ENCODE results near the gene CFAP210.

The CFAP210 gene

GRCh38 chr2:169672406-169672805 is 21.8 kb downstream of the CFAP210 start:
- Histone ChIP-seq H3K9me3 (ENCODE audit: control insufficient read depth in 1 of 2, low read length in 2 of 2) (no peaks in the 10 kb centered on the region), H3K36me3 (ENCODE audit: control insufficient read depth in 1 of 2, insufficient read depth in 2 of 2, low read length in 2 of 2) (no peaks in the 10 kb centered on the region), H3K4me1 (ENCODE audit: control insufficient read depth in 1 of 2, insufficient read depth in 2 of 2, low read length in 2 of 2) (no peaks in the 10 kb centered on the region), H3K4me3 (ENCODE audit: low read depth in 1 of 2, low read length in 2 of 2) (no peak overlapping the region), H3K27me3 (ENCODE audit: low read depth, low read length) (no peaks in the 10 kb centered on the region), H3K27ac (ENCODE audit: low read length) (no peak overlapping the region)

DNA sequence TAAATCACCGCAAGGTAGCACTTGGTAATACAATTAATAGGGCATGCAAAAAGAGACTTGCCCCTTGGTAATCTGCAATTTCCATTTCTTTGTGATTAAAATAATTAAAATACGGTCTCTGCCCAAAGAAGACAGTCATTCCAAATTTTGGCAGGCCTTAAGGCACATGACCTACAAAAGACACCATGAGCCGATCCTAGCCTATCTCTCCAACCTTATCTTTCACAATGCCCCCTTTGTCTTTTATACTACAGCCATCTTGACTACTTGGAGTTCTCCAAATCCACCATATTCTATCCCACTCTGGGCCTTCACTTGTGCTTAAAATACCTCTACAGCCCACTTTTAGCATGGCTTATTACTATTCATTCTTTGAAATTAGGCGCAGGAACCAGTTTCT is 23.3 kb downstream of the CFAP210 start:
- Histone ChIP-seq H3K27me3 (ENCODE audit: low read depth, low read length) (no peaks in the 10 kb centered on the region), H3K4me3 (ENCODE audit: low read depth in 1 of 2, low read length in 2 of 2) (no peak overlapping the region)

GRCh38 chr2:169670215-169670651 is 24.0 kb downstream of the CFAP210 start:
- Histone ChIP-seq H3K4me1 (ENCODE audit: control insufficient read depth in 1 of 2, insufficient read depth in 2 of 2, low read length in 2 of 2) (no peaks in the 10 kb centered on the region), H3K27me3 (ENCODE audit: low read depth, low read length) (no peaks in the 10 kb centered on the region), H3K4me3 (ENCODE audit: low read depth in 1 of 2, low read length in 2 of 2) (no peak overlapping the region), H3K27ac (ENCODE audit: low read length) (no peak overlapping the region), H3K36me3 (ENCODE audit: control insufficient read depth in 1 of 2, insufficient read depth in 2 of 2, low read length in 2 of 2) (no peaks in the 10 kb centered on the region), H3K9me3 (ENCODE audit: control insufficient read depth in 1 of 2, low read length in 2 of 2) (no peaks in the 10 kb centered on the region)

More for the DNA sequence above, 23.3 kb downstream of the CFAP210 start:
- H3K9me3 ChIP-seq (ENCODE audit: control insufficient read depth in 1 of 2, low read length in 2 of 2) = no peaks in the 10 kb centered on the region
- no peak overlapping the region for H3K27ac ChIP-seq (ENCODE audit: low read length)
- H3K36me3 ChIP-seq (ENCODE audit: control insufficient read depth in 1 of 2, insufficient read depth in 2 of 2, low read length in 2 of 2) = no peaks in the 10 kb centered on the region
- H3K4me1 ChIP-seq (ENCODE audit: control insufficient read depth in 1 of 2, insufficient read depth in 2 of 2, low read length in 2 of 2) = no peaks in the 10 kb centered on the region

GRCh38 chr2:169667583-169667982 is 26.6 kb downstream of the CFAP210 start:
- no peaks in the 10 kb centered on the region for H3K4me1 ChIP-seq (ENCODE audit: control insufficient read depth in 1 of 2, insufficient read depth in 2 of 2, low read length in 2 of 2)
- H3K9me3 ChIP-seq (ENCODE audit: control insufficient read depth in 1 of 2, low read length in 2 of 2) = no peaks in the 10 kb centered on the region
- no peak overlapping the region for H3K27ac ChIP-seq (ENCODE audit: low read length)
- no peaks in the 10 kb centered on the region for H3K27me3 ChIP-seq (ENCODE audit: low read depth, low read length)
- H3K36me3 ChIP-seq (ENCODE audit: control insufficient read depth in 1 of 2, insufficient read depth in 2 of 2, low read length in 2 of 2) = no peaks in the 10 kb centered on the region
- no peak overlapping the region for H3K4me3 ChIP-seq (ENCODE audit: low read depth in 1 of 2, low read length in 2 of 2)

DNA sequence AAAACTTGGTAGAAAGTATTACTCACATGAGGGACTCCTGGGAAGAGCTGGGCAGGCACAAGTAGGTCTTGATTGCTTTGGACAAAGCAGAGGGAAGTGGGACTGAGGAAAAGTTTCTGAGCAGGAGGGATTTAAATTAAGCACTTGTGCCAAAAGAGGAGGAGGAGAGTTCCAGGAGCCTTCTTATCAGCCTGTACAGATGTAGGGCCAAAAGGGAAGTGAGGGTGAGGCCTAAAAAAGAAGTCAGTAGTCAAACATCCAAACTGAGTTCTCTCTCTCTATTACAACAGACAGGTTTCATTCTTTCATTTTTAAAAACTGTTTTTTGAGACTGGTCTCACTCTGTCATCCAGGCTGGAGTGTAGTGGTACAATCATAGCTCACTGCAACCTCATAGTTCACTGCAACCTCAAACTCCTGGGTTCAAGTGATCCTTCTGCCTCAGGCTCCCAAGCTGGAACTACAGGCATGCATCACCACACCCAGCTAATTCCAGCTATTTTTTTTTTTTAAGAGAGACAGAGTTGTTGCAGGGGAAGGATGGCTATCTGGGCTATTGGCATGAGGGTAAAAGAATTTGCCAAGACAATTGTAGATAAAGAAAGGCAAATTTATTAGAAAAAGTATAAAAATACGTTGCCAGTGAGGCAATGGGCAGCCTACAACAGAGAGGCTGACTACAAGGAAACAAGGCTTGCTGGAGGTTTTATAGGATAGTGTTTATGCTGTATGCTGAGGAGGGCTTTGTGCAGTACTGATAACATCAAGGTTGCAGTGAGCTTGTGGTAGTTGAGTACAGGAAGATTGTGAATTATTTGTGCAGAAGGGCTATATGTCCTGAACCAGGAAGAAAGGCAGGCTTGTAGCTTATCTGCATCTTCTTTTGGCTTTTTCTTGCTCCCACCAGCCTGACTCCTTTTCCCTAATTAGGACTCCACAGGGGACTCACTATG is 29.0 kb downstream of the CFAP210 start:
- no peaks in the 10 kb centered on the region for H3K9me3 ChIP-seq (ENCODE audit: control insufficient read depth in 1 of 2, low read length in 2 of 2)
- no peak overlapping the region for H3K27ac ChIP-seq (ENCODE audit: low read length)
- no peak overlapping the region for H3K4me3 ChIP-seq (ENCODE audit: low read depth in 1 of 2, low read length in 2 of 2)
- no peaks in the 10 kb centered on the region for H3K36me3 ChIP-seq (ENCODE audit: control insufficient read depth in 1 of 2, insufficient read depth in 2 of 2, low read length in 2 of 2)
- no peaks in the 10 kb centered on the region for H3K4me1 ChIP-seq (ENCODE audit: control insufficient read depth in 1 of 2, insufficient read depth in 2 of 2, low read length in 2 of 2)
- no peaks in the 10 kb centered on the region for H3K27me3 ChIP-seq (ENCODE audit: low read depth, low read length)

- H3K27ac ChIP-seq (ENCODE audit: low read length) = no peak overlapping the region
- H3K36me3 ChIP-seq (ENCODE audit: control insufficient read depth in 1 of 2, insufficient read depth in 2 of 2, low read length in 2 of 2) = no peaks in the 10 kb centered on the region
- H3K9me3 ChIP-seq (ENCODE audit: control insufficient read depth in 1 of 2, low read length in 2 of 2) = no peaks in the 10 kb centered on the region
- no peaks in the 10 kb centered on the region for H3K27me3 ChIP-seq (ENCODE audit: low read depth, low read length)
- no peak overlapping the region for H3K4me3 ChIP-seq (ENCODE audit: low read depth in 1 of 2, low read length in 2 of 2)
- H3K4me1 ChIP-seq (ENCODE audit: control insufficient read depth in 1 of 2, insufficient read depth in 2 of 2, low read length in 2 of 2) = no peaks in the 10 kb centered on the region
Measured at GRCh38 chr2:169664600-169664977, 29.6 kb downstream of the CFAP210 start.

- no peaks in the 10 kb centered on the region for H3K27me3 ChIP-seq (ENCODE audit: low read depth, low read length)
- no peaks in the 10 kb centered on the region for H3K9me3 ChIP-seq (ENCODE audit: control insufficient read depth in 1 of 2, low read length in 2 of 2)
- no peaks in the 10 kb centered on the region for H3K36me3 ChIP-seq (ENCODE audit: control insufficient read depth in 1 of 2, insufficient read depth in 2 of 2, low read length in 2 of 2)
- no peak overlapping the region for H3K4me3 ChIP-seq (ENCODE audit: low read depth in 1 of 2, low read length in 2 of 2)
- no peaks in the 10 kb centered on the region for H3K4me1 ChIP-seq (ENCODE audit: control insufficient read depth in 1 of 2, insufficient read depth in 2 of 2, low read length in 2 of 2)
- no peak overlapping the region for H3K27ac ChIP-seq (ENCODE audit: low read length)
Measured at GRCh38 chr2:169663247-169663646, 31.0 kb downstream of the CFAP210 start.

DNA sequence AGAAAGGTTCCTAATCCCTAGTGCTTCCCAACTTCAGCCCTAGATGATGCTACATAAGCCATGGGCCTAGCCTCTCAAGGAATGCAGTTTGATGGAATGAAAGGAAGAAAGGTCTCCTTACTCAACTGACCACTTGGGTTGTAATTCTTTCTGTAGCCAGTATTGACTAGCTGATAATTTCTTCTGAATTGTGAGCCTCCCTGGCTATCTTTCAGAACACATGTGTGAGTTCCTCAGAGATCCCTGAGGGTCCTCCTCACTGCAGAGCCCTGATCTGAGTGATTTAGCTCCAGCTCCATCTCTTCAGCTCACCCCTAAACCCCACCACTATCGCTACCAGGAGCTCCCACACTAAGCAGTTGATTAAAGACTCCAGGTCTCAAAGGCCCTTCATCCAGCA is 31.5 kb downstream of the CFAP210 start:
- Histone ChIP-seq H3K36me3 (ENCODE audit: control insufficient read depth in 1 of 2, insufficient read depth in 2 of 2, low read length in 2 of 2) (no peaks in the 10 kb centered on the region), H3K27me3 (ENCODE audit: low read depth, low read length) (no peaks in the 10 kb centered on the region), H3K4me1 (ENCODE audit: control insufficient read depth in 1 of 2, insufficient read depth in 2 of 2, low read length in 2 of 2) (no peaks in the 10 kb centered on the region), H3K27ac (ENCODE audit: low read length) (no peak overlapping the region), H3K9me3 (ENCODE audit: control insufficient read depth in 1 of 2, low read length in 2 of 2) (no peaks in the 10 kb centered on the region), H3K4me3 (ENCODE audit: low read depth in 1 of 2, low read length in 2 of 2) (no peak overlapping the region)

GRCh38 chr2:169661265-169661664 is 32.9 kb downstream of the CFAP210 start:
- Histone ChIP-seq H3K27ac (ENCODE audit: low read length) (no peak overlapping the region), H3K27me3 (ENCODE audit: low read depth, low read length) (no peaks in the 10 kb centered on the region), H3K4me3 (ENCODE audit: low read depth in 1 of 2, low read length in 2 of 2) (no peak overlapping the region)

DNA sequence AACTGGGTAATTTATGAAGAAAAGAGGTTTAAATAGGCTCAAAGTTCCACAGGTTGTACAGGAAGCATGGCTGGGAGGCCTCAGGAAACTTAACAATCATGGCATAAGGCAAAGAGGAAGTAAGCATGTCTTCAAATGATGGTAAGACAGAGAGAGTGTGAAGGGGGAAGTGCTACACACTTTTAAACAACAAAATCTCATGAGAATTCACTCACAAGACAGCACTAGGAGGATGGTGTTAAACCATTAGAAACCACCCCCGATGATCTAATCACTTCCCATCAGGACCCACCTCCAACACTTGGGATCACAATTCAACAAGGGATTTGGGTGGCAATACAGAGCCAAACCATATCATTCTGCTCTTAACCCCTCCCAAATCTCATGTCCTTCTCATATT is 34.9 kb downstream of the CFAP210 start:
- H3K27me3 ChIP-seq (ENCODE audit: low read depth, low read length) = no peaks in the 10 kb centered on the region
- no peak overlapping the region for H3K27ac ChIP-seq (ENCODE audit: low read length)
- no peaks in the 10 kb centered on the region for H3K9me3 ChIP-seq (ENCODE audit: control insufficient read depth in 1 of 2, low read length in 2 of 2)

More at GRCh38 chr2:169661265-169661664, 32.9 kb downstream of the CFAP210 start:
- H3K36me3 ChIP-seq (ENCODE audit: control insufficient read depth in 1 of 2, insufficient read depth in 2 of 2, low read length in 2 of 2) = no peaks in the 10 kb centered on the region
- no peaks in the 10 kb centered on the region for H3K9me3 ChIP-seq (ENCODE audit: control insufficient read depth in 1 of 2, low read length in 2 of 2)
- H3K4me1 ChIP-seq (ENCODE audit: control insufficient read depth in 1 of 2, insufficient read depth in 2 of 2, low read length in 2 of 2) = no peaks in the 10 kb centered on the region

DNA sequence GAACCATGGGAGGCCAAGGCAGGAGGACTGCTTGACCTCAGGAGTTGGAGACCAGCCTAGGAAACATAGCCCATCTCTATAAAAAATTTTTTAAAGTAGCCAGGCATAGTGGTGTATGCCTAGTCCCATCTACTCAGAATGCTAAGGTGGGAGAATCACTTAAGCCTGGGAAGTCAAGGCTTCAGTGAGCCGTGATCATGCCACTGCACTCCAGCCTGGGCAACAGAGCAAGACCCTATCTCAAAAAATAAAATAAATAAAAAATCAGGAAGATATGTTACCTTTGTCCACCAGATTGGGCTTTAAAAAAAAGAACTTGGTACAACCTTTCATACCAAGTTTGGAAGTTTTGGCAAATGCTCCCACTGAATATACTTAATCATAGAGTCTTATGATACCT is 35.3 kb downstream of the CFAP210 start:
- Histone ChIP-seq H3K9me3 (ENCODE audit: control insufficient read depth in 1 of 2, low read length in 2 of 2) (no peaks in the 10 kb centered on the region), H3K36me3 (ENCODE audit: control insufficient read depth in 1 of 2, insufficient read depth in 2 of 2, low read length in 2 of 2) (no peaks in the 10 kb centered on the region), H3K4me3 (ENCODE audit: low read depth in 1 of 2, low read length in 2 of 2) (no peak overlapping the region), H3K27ac (ENCODE audit: low read length) (no peak overlapping the region), H3K27me3 (ENCODE audit: low read depth, low read length) (no peaks in the 10 kb centered on the region), H3K4me1 (ENCODE audit: control insufficient read depth in 1 of 2, insufficient read depth in 2 of 2, low read length in 2 of 2) (no peaks in the 10 kb centered on the region)

More for the DNA sequence above, 34.9 kb downstream of the CFAP210 start:
- Histone ChIP-seq H3K4me3 (ENCODE audit: low read depth in 1 of 2, low read length in 2 of 2) (no peak overlapping the region), H3K36me3 (ENCODE audit: control insufficient read depth in 1 of 2, insufficient read depth in 2 of 2, low read length in 2 of 2) (no peaks in the 10 kb centered on the region), H3K4me1 (ENCODE audit: control insufficient read depth in 1 of 2, insufficient read depth in 2 of 2, low read length in 2 of 2) (no peaks in the 10 kb centered on the region)

DNA sequence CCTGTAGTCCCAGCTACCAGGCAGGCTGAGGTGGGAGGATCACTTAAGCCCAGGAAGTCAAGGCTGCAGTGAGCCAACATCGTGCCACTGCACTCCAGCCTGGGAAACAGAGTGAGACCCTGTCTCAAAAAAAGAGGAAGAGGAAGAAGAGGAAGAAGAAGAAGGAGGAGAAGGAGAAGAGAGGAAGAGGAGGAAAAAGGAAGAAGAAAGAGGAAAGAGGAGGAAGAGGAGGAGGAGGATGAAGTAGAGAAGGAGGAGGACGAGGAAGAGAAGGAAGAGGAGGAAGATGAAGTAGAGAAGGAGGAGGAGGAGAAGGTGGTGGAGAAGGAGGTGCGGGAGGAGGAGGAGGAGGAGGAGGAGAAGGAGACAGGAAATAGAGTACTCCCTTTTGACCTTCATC is 38.0 kb downstream of the CFAP210 start:
- Histone ChIP-seq H3K27me3 (ENCODE audit: low read depth, low read length) (no peaks in the 10 kb centered on the region), H3K4me3 (ENCODE audit: low read depth in 1 of 2, low read length in 2 of 2) (no peak overlapping the region), H3K36me3 (ENCODE audit: control insufficient read depth in 1 of 2, insufficient read depth in 2 of 2, low read length in 2 of 2) (no peaks in the 10 kb centered on the region), H3K27ac (ENCODE audit: low read length) (no peak overlapping the region), H3K4me1 (ENCODE audit: control insufficient read depth in 1 of 2, insufficient read depth in 2 of 2, low read length in 2 of 2) (no peaks in the 10 kb centered on the region), H3K9me3 (ENCODE audit: control insufficient read depth in 1 of 2, low read length in 2 of 2) (no peaks in the 10 kb centered on the region)

Data from muscle layer of duodenum (tissue), 2 donors.